Activated CD4-positive, alpha-beta memory T cell treated with anti-CD3 and anti-CD28 coated beads, Interleukin-2, amount 10 ng/mL, durations not matched to agents 7 days and 5 days (primary cell): Measurements from ENCODE around the gene SPSB4. TPM values are rescaled to one million over a fixed set of nuclear protein-coding genes. Genes with fewer than 3 reads are reported as not detected.

Source experiments
- CTCF ChIA-PET: fragments of 350-600 bp; sonication (Branson Sonifier 250); formaldehyde crosslinking; loops from one replicate; lab custom pipeline; 2021; ENCODE audit warnings: antibody characterized with exemption, inconsistent platforms; lab: Charles Lee
- POLR2A ChIA-PET: fragments of 350-600 bp; sonication (Branson Sonifier 250); formaldehyde crosslinking; loops from one replicate; lab custom pipeline; 2021; ENCODE audit warnings: antibody characterized with exemption; lab: Charles Lee
- DNase-seq: peaks from one replicate; pipeline ENCODE4 v3.0.0-alpha.2; 2020
- H3K27ac Mint-ChIP-seq: one replicate; pipeline ENCODE4 v1.8.0; 2021; ENCODE audit warnings: mild to moderate bottlenecking, mixed read lengths
- H3K27me3 Mint-ChIP-seq: one replicate; pipeline ENCODE4 v1.8.0; 2021; ENCODE audit warnings: mixed read lengths
- H3K36me3 Mint-ChIP-seq: one replicate; pipeline ENCODE4 v1.8.0; 2021; ENCODE audit warnings: low read depth, mixed read lengths
- H3K4me1 Mint-ChIP-seq: one replicate; pipeline ENCODE4 v1.8.0; 2021; ENCODE audit warnings: mixed read lengths
- H3K4me3 Mint-ChIP-seq: one replicate; pipeline ENCODE4 v1.8.0; 2021; ENCODE audit warnings: mild to moderate bottlenecking, mixed read lengths
- H3K9me3 Mint-ChIP-seq: one replicate; pipeline ENCODE4 v1.8.0; 2021; ENCODE audit warnings: mixed read lengths
- total RNA-seq, 2 experiments: library from RNA; stranded (reverse); gene quantifications; one replicate each; pipeline ENCODE4 v1.2.3, GENCODE V29; 2021

Gene SPSB4
- total RNA-seq, 2 experiments from 2014 or later = not detected

DNA sequence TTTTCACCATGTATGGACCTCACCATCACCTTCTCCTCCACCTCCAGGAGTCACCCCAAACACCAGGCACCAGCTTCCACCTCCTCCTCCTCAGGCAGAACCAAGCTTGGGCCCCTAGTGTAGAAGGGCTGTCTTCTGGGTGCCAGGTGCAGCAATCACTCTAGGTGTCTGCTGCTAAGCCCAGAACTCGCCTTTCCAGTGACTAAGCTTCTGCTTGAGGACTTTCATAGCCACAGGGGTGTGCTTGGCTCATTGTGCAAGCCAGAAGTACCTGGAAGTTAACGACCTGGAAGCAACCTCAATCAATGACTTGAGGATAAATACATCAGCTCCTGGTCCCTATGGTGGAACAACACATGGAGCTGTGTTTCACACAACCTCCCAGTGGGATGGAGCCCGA, 130.7 kb downstream of the SPSB4 start:
- POLR2A ChIA-PET = no interaction called here
- CTCF ChIA-PET = no interaction called here
- Mint-ChIP-seq H3K4me1 (no peaks in the 10 kb centered on the region), H3K27me3 (peaks cover 13% of the 10 kb centered on the region), H3K27ac (no peak overlapping the region), H3K9me3 (no peaks in the 10 kb centered on the region), H3K4me3 (no peak overlapping the region), H3K36me3 (no peaks in the 10 kb centered on the region)
- no peak for DNase-seq

DNA sequence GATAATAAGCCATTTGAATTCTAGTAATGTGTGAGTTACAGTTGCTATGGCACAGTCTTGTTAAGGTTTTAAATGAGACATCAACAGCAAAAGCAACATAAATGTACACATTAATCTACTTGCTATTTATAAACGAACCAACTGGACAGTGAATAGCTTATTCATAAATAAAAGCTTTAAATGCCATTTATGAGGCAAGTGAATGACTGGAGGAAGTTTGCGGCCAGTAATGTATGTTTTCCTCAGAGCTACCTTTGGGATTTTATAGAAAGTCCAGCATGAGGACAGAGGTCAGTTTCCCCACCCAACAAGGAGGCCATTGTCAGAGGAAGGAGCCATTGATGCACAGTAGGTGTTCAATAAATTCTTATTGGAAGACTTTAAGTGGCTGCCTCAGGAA, 132.5 kb downstream of the SPSB4 start:
- H3K9me3 Mint-ChIP-seq = no peaks in the 10 kb centered on the region
- H3K4me3 Mint-ChIP-seq = no peak overlapping the region
- CTCF ChIA-PET = interaction anchor here (2.1 kb wide), 1 partner anchor 8 kb away, joined by 11 read pairs; no protein-coding TSS in a partner anchor
- no peaks in the 10 kb centered on the region for H3K36me3 Mint-ChIP-seq
- H3K4me1 Mint-ChIP-seq = no peaks in the 10 kb centered on the region
- H3K27ac Mint-ChIP-seq = no peak overlapping the region
- DNase-seq = no peak
- H3K27me3 Mint-ChIP-seq = peaks cover 10% of the 10 kb centered on the region
- POLR2A ChIA-PET = no interaction called here

DNA sequence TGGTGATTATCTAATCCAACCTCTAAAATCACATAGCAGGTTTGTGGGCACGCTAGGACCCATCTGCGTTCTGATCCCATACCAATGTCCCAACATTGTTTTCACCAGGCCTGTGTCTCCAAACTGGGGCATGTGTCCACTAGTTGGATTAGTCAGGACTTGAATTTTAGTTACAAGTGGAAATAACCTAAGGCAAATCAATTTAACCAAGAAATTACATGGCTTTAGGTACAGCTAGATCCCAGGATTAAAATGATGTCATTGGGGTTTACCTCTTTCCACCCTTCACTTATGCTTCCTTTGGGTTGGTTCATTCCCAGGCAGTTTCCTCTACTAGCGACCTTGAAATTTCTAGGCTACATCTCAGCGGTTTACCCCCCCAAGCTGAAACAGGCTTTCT, 133.3 kb downstream of the SPSB4 start:
- Mint-ChIP-seq H3K27me3 (peaks cover 10% of the 10 kb centered on the region), H3K9me3 (no peaks in the 10 kb centered on the region), H3K4me3 (no peak overlapping the region), H3K36me3 (no peaks in the 10 kb centered on the region), H3K27ac (no peak overlapping the region), H3K4me1 (no peaks in the 10 kb centered on the region)
- ChIA-PET POLR2A (no interaction called here), CTCF (interaction anchor here (2.1 kb wide), 1 partner anchor 7 kb away, joined by 11 read pairs; no protein-coding TSS in a partner anchor)
- no peak for DNase-seq

- POLR2A ChIA-PET = no interaction called here
- Mint-ChIP-seq H3K9me3 (no peaks in the 10 kb centered on the region), H3K36me3 (no peaks in the 10 kb centered on the region), H3K27ac (no peak overlapping the region), H3K4me1 (peaks cover 15% of the 10 kb centered on the region), H3K27me3 (peaks cover 16% of the 10 kb centered on the region), H3K4me3 (no peak overlapping the region)
- DNase-seq = no peak
- CTCF ChIA-PET = interaction anchor here (0.6 to 3.5 kb wide), 15 partner anchors 8 to 192 kb away, joined by 3 to 39 read pairs (median 5); partner anchors contain the start of genes PXYLP1 and SPSB4
These were observed 140.1 kb downstream of the SPSB4 start for GRCh38 chr3:141191097-141191749.

GRCh38 chr3:141192345-141192744, 141.2 kb downstream of the SPSB4 start:
- peaks cover 15% of the 10 kb centered on the region for H3K4me1 Mint-ChIP-seq
- CTCF ChIA-PET = interaction anchor here (0.6 to 3.5 kb wide), 18 partner anchors 9 to 453 kb away, joined by 3 to 39 read pairs (median 4); partner anchors contain the start of genes PXYLP1 and SPSB4
- H3K27me3 Mint-ChIP-seq = peaks cover 27% of the 10 kb centered on the region
- no peaks in the 10 kb centered on the region for H3K9me3 Mint-ChIP-seq
- no peak overlapping the region for H3K4me3 Mint-ChIP-seq
- no peaks in the 10 kb centered on the region for H3K36me3 Mint-ChIP-seq
- POLR2A ChIA-PET = no interaction called here
- no peak overlapping the region for H3K27ac Mint-ChIP-seq
- peak; percentile 95 for DNase-seq

GRCh38 chr3:141193066-141193830, 142.1 kb downstream of the SPSB4 start:
- H3K36me3 Mint-ChIP-seq = no peaks in the 10 kb centered on the region
- H3K4me1 Mint-ChIP-seq = peaks cover 15% of the 10 kb centered on the region
- ChIA-PET CTCF (interaction anchor here (0.6 to 3.5 kb wide), 8 partner anchors 11 to 218 kb away, joined by 3 to 39 read pairs (median 3); partner anchors contain the start of gene SPSB4), POLR2A (no interaction called here)
- no peak for DNase-seq
- peaks cover 36% of the 10 kb centered on the region for H3K27me3 Mint-ChIP-seq
- no peak overlapping the region for H3K27ac Mint-ChIP-seq
- no peak overlapping the region for H3K4me3 Mint-ChIP-seq
- H3K9me3 Mint-ChIP-seq = no peaks in the 10 kb centered on the region

Other genes with a start within 250 kb of the SPSB4 start
- gene SLC25A36, start 109.5 kb upstream of the SPSB4 start, total RNA-seq = 10 to 100 TPM; 44.8 to 51.8 TPM
- 10 to 100 TPM; 16.1 to 16.5 TPM for gene PXYLP1, start 180.5 kb downstream of the SPSB4 start, total RNA-seq